ENCODE results near the gene CYBRD1. TPM values are rescaled to one million over a fixed set of nuclear protein-coding genes. Genes with fewer than 3 reads are reported as not detected.

Gene CYBRD1
- total RNA-seq, 4 donors from 2014 or later, result 462 to 802 (median 490) TPM

DNA sequence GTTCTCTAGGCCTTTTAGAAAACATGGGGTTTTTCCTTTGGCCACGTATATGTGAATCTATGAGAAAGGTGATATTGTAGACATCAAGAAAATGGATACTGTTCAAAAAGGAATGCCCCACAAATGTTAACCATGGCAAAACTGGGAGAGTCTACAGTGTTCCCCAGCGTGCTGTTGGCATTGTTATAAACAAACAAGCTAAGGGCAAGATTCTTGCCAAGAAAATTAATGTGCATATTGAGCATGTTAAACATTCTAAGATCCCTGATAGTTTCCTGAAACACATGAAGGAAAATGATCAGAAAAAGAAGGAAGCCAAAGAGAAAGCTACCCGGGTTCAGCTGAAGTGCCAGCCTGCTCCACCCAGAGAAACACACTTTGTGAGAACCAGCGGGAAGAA is 64.9 kb downstream of the CYBRD1 start:
- 84 to 85% methylated on average over 4 of the region's 4 CpGs for WGBS, 2 donors
- no peaks in the 10 kb centered on the region for H3K36me3 ChIP-seq
- no peak overlapping the region for H3K4me3 ChIP-seq (replicated peaks in 1 of 3)
- no peaks in the 10 kb centered on the region for H3K9me3 ChIP-seq
- no peak overlapping the region for H3K27ac ChIP-seq
- DNase-seq, result no peak
- H3K4me1 ChIP-seq, result no peaks in the 10 kb centered on the region
- intact Hi-C loops (cut with DNase I), result no loop called here
- no peaks in the 10 kb centered on the region for H3K27me3 ChIP-seq
- no peak for TF ChIP-seq POLR2A (IDR thresholded peaks at IDR 0.05)
- TF ChIP-seq, protein P1, sequence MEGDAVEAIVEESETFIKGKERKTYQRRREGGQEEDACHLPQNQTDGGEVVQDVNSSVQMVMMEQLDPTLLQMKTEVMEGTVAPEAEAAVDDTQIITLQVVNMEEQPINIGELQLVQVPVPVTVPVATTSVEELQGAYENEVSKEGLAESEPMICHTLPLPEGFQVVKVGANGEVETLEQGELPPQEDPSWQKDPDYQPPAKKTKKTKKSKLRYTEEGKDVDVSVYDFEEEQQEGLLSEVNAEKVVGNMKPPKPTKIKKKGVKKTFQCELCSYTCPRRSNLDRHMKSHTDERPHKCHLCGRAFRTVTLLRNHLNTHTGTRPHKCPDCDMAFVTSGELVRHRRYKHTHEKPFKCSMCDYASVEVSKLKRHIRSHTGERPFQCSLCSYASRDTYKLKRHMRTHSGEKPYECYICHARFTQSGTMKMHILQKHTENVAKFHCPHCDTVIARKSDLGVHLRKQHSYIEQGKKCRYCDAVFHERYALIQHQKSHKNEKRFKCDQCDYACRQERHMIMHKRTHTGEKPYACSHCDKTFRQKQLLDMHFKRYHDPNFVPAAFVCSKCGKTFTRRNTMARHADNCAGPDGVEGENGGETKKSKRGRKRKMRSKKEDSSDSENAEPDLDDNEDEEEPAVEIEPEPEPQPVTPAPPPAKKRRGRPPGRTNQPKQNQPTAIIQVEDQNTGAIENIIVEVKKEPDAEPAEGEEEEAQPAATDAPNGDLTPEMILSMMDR (IDR thresholded peaks at IDR 0.05), result no peak

DNA sequence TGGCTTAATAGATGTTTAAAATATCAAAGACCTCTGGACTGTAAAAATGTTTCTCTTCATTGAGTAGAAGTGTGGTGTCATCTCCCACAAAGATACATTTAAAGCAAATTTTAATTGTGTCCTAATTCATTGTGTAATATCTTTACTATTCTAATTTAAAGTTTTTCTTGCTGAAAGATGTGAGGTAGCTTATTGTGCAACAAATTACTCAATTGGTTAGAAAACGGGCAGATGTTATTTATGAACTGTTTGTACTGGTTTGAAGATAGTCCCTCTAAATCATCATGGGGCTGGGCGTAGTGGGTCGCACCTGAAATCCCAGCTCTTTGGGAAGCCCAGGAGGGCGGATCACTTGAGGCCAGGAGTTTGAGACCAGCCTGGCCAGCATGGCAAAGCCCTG is 65.3 kb downstream of the CYBRD1 start:
- 89 to 96% methylated on average over 4 of the region's 4 CpGs for WGBS, 2 donors
- no peak for DNase-seq
- intact Hi-C loops (cut with DNase I), result no loop called here
- H3K27me3 ChIP-seq, result no peaks in the 10 kb centered on the region
- TF ChIP-seq, protein P1 (IDR thresholded peaks at IDR 0.05), result no peak
- no peak for TF ChIP-seq POLR2A (IDR thresholded peaks at IDR 0.05)
- H3K4me1 ChIP-seq, result no peaks in the 10 kb centered on the region
- H3K9me3 ChIP-seq, result no peaks in the 10 kb centered on the region
- no peaks in the 10 kb centered on the region for H3K36me3 ChIP-seq
- H3K27ac ChIP-seq, result no peak overlapping the region
- H3K4me3 ChIP-seq (replicated peaks in 1 of 3), result no peak overlapping the region

DNA sequence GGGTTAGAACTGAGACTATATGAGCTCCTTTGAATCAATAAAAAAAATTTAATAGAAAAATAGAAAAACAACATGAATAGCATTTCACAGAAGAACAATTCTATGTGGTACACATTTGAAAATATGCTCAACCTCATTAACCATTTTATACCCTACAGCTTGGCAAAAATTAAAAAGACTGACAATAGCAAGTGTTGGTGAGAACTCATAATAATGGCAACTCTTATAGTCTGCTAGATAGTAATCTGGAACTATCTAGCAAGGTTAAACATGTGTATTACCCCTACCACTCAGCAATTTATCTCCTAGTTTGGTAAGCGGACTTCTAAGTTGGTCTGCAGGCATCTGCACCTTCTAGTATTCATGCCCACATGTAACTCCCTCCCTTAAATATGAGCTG is 67.8 kb downstream of the CYBRD1 start:
- Histone ChIP-seq H3K36me3 (no peaks in the 10 kb centered on the region), H3K27me3 (no peaks in the 10 kb centered on the region), H3K9me3 (no peaks in the 10 kb centered on the region), H3K4me1 (no peaks in the 10 kb centered on the region), H3K27ac (no peak overlapping the region), H3K4me3 (replicated peaks in 1 of 3) (no peak overlapping the region)
- TF ChIP-seq POLR2A (IDR thresholded peaks at IDR 0.05), result no peak
- TF ChIP-seq, protein P1 (IDR thresholded peaks at IDR 0.05), result no peak
- DNase-seq, result no peak
- intact Hi-C loops (cut with DNase I), result no loop called here
- 93 to 94% methylated on average over 1 of the region's 1 CpG for WGBS, 2 donors

DNA sequence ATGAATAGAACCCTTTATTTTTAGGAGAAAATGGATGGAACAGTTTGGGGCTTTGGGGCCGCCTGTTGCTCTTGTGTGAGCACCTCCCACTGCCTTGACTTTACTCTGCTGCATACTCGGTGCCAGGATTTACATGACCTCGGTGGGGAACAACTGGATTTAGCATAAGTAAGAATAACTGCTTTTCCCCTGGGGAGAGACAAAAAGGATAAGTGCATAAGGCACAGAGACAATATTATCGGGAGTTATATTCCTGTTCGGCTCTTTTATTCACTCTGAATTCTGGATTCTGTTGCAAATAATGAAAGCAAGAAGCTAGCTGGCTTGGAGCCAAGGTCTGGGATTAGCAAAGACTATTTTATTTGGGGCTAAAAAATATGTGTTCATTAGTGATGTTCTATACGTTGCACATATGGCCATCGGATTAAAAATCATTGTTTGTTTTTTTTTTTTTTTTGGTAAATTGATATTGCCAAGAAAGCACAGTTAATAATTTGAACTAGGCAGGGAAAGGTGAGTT is 69.8 kb downstream of the CYBRD1 start:
- DNase-seq, result no peak
- H3K27me3 ChIP-seq, result no peaks in the 10 kb centered on the region
- H3K36me3 ChIP-seq, result no peaks in the 10 kb centered on the region
- H3K27ac ChIP-seq, result no peak overlapping the region
- no peaks in the 10 kb centered on the region for H3K4me1 ChIP-seq
- WGBS, 2 donors, result 45 to 57% methylated on average over 7 of the region's 7 CpGs
- no peak overlapping the region for H3K4me3 ChIP-seq (replicated peaks in 1 of 3)
- no peaks in the 10 kb centered on the region for H3K9me3 ChIP-seq
- no peak for TF ChIP-seq POLR2A (IDR thresholded peaks at IDR 0.05)
- TF ChIP-seq, protein P1 (IDR thresholded peaks at IDR 0.05), result no peak
- intact Hi-C loops (cut with DNase I), result no loop called here

DNA sequence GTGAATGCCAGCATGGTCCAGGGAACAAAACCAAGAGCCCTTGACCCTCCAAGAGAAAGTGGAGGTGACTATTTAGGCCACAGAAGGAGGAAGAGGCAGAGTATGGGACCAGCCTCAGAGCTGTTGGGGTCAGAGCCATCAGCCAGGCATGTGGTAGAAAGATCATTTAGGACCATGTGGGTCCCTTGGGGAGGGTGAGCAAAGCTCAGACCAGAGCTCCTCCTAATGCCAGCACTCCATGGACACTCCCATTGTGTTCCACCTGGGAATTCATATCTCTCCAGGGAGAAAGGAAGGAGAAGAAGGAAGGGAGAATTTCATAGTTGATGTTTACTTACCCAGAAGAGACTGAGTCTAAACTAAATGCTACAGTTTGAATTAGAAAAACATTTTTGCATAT is 73.2 kb downstream of the CYBRD1 start:
- intact Hi-C loops (cut with DNase I), result no loop called here

More for the DNA sequence above, 73.2 kb downstream of the CYBRD1 start:
- H3K9me3 ChIP-seq, result no peaks in the 10 kb centered on the region
- H3K27ac ChIP-seq, result no peak overlapping the region
- no peak overlapping the region for H3K4me3 ChIP-seq (replicated peaks in 1 of 3)
- H3K4me1 ChIP-seq, result no peaks in the 10 kb centered on the region
- TF ChIP-seq, protein P1 (IDR thresholded peaks at IDR 0.05), result no peak
- no peak for TF ChIP-seq POLR2A (IDR thresholded peaks at IDR 0.05)
- H3K27me3 ChIP-seq, result no peaks in the 10 kb centered on the region
- H3K36me3 ChIP-seq, result no peaks in the 10 kb centered on the region
- DNase-seq, result no peak
